GM18505 (cell line): ENCODE data around the gene AKT3.

Source experiments
- ATAC-seq: cut with Tn5 transposase; IDR thresholded peaks from one replicate; pipeline ENCODE4 v1.9.1; 2021; ENCODE audit not compliant: unreplicated experiment
- POLR2A ChIP-seq: IDR thresholded peaks from 4 replicates; pipeline ENCODE4 v1.6.1; 2011; ENCODE audit warnings: borderline replicate concordance; ENCODE audit not compliant: insufficient read depth, insufficient read length; ENCODE audit errors: extremely low read depth

Gene AKT3

DNA sequence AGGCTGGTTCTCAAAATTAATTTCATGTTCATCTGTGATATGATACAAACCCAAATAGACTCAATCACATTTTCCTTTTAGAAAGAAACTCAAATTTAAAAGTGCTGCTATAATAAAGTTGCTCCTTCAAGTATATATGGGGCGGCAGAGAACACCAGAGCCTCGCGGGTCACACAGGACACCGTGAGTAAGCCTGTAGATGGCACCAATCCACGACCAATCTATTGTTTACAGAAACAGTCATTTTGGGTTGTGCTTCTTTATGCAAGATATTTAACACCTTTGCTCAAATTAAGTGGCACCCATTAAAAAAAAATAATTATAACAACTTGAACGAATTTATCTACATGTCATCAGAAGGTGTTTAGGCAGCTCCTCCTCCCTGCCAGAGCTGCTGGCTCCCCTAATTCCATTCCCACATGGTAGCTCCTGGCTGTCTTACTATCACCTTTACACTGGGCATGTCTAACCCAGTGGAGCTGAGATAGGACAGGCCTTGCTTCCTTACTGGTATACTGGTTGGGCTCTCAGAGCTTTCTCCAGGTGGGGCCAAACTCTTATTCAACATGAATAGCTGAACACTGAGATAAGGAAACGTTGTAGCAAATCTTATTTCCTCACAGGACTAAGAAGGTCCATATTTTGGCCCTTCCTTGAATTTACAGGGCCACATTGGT is 307.2 kb downstream of the AKT3 start:
- TF ChIP-seq POLR2A = no peak
- no peak for ATAC-seq

- no peak for TF ChIP-seq POLR2A
- no peak for ATAC-seq
Observed at GRCh38 chr1:243539636-243540035, 310.4 kb downstream of the AKT3 start.

- TF ChIP-seq POLR2A = no peak
- ATAC-seq = no peak
Observed at GRCh38 chr1:243535014-243535413, 315.0 kb downstream of the AKT3 start.

DNA sequence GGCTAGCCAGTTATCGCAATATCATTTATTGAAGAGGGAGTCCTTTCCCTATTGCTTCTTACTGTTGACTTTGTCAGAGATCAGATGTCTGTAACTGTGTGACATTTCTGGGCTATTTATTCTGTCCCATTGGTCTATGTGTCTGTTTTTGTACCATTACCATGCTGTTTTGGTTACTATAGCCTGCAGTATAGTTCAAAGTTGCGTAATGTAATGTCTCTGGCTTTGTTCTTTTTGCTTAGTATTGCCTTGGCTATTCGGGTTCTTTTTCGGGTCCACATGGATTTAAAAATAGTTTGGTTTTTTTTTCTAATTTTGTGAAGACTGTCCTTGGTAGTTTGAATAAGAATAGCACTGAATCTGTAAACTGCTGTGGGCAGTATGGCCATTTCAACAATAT is 320.5 kb downstream of the AKT3 start:
- ATAC-seq = no peak

GRCh38 chr1:243528459-243529121 is 321.5 kb downstream of the AKT3 start:
- ATAC-seq = no peak
- TF ChIP-seq POLR2A = no peak

More for the DNA sequence above, 320.5 kb downstream of the AKT3 start:
- TF ChIP-seq POLR2A = no peak

DNA sequence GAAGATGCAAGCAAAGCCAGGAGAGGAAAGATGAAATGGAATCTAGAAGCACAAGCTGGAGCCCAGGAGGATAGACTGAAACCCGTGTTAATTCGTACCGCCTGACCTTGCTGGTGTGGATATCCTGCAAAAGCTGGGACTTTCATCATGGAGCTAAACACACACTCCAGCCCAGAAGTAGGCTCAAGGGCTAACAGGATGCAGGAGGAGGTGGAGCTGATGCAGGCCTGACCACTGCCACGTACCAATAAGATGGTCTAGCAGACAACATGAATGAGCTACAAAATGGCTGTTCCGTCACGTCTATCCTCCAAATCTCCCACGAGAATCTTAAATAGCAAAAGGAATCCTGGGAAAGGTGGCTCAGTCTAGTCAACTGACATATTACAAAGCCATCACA is 323.9 kb downstream of the AKT3 start:
- no peak for TF ChIP-seq POLR2A
- ATAC-seq = no peak

GRCh38 chr1:243525085-243525487 is 325.0 kb downstream of the AKT3 start:
- ATAC-seq = no peak
- no peak for TF ChIP-seq POLR2A

- TF ChIP-seq POLR2A = no peak
- ATAC-seq = no peak
Observed at GRCh38 chr1:243523766-243524165, 326.3 kb downstream of the AKT3 start.

- no peak for TF ChIP-seq POLR2A
- ATAC-seq = no peak
Observed at GRCh38 chr1:243520831-243521230, 329.2 kb downstream of the AKT3 start.

DNA sequence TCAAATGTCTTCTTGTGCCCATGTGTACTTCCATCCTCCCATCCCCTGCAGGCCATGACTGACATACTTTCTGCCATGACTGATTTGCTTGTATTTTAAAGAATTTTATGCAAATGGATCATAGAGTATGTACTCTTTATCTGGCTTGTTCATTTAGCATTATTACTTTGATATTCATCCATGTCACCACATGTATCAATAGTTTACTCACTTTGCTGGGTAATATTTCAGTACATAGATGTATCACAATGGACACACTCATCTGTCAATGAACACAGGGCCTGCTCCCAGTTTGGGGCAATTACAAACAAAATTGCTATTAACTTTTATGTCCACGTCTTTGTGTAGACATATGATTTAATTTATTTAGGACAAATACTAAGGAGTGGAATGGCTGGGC is 335.1 kb downstream of the AKT3 start:
- no peak for ATAC-seq
- no peak for TF ChIP-seq POLR2A

DNA sequence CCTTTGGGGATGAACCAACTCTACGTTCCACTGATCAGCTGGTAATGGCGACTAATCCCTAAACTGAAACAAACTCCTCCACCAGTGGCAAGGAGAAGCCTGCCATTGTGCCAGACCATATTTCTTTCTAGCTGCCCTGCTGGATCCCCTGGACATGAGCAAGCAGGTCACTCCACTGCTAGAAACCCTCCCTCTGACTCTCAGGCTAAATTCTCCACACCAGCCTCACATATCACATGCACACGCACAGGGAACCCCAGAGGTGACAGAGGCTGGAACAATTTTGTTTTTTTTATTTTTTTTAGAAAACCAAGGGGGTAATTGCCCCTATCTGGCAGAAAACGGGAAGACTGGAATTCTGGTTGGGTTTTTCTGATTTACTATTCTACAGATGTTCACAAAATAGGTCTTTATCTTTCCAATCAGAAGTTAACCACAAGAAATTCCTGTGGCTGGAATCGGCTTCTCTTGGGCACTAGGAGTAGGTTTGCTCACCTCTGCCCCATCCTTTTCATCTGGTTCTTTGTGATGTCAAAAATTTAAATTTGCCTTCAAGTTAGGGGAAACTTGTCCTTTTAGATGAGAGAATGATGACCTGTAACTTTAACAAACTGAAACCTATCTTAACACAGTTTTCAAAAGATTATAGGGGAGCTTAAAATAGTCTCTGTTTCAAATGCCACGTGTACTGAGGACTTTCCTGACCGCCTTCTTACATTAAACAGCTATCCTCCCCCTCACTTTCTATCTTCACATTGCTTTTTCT is 336.1 kb downstream of the AKT3 start:
- no peak for ATAC-seq
- no peak for TF ChIP-seq POLR2A

GRCh38 chr1:243510928-243511327 is 339.1 kb downstream of the AKT3 start:
- TF ChIP-seq POLR2A = no peak
- no peak for ATAC-seq

GRCh38 chr1:243508943-243509342 is 341.1 kb downstream of the AKT3 start:
- no peak for TF ChIP-seq POLR2A
- ATAC-seq = no peak

DNA sequence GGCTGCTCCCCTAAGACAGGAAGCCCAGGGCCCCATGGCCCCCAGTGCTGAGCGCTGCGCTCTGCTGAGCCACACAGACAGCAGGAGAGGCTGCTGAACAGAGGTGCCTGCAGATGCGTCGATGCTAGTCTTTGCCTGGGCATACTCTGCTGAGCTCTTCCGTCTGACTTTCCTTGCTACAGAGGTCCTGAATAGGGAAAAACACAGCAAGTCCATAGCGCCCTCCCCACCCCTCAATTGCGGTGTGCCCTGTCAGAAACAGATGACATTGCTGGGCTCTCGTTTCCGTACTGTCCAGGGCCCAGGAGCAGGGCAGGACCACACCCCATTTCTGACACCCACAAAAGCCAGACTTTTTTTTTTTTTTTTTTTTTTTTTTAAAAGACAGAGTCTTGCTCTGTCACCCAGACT is 341.7 kb downstream of the AKT3 start:
- ATAC-seq = peak; percentile 93
- TF ChIP-seq POLR2A = no peak

- peak; percentile 8 for ATAC-seq
- TF ChIP-seq POLR2A = no peak
Observed at GRCh38 chr1:243507672-243508302, 342.3 kb downstream of the AKT3 start.
